HG02798 (cell line): ENCODE data around the gene PTPRN2.

ENCODE experiments used
- ATAC-seq: cut with Tn5 transposase; IDR thresholded peaks from one replicate; pipeline ENCODE4 v1.9.1; 2021; ENCODE audit warnings: mild to moderate bottlenecking; ENCODE audit not compliant: unreplicated experiment, poor library complexity

PTPRN2 gene

GRCh38 chr7:158498443-158499081, 89.1 kb downstream of the PTPRN2 start:
- no peak for ATAC-seq

GRCh38 chr7:158497627-158498026, 90.0 kb downstream of the PTPRN2 start:
- ATAC-seq = no peak

- ATAC-seq = no peak
Measured at GRCh38 chr7:158495786-158496185, 91.8 kb downstream of the PTPRN2 start.

GRCh38 chr7:158495216-158495615, 92.4 kb downstream of the PTPRN2 start:
- no peak for ATAC-seq

GRCh38 chr7:158494643-158495042, 93.0 kb downstream of the PTPRN2 start:
- ATAC-seq = no peak

- no peak for ATAC-seq
Measured at GRCh38 chr7:158494162-158494586, 93.4 kb downstream of the PTPRN2 start.

GRCh38 chr7:158492367-158492764, 95.3 kb downstream of the PTPRN2 start:
- no peak for ATAC-seq

GRCh38 chr7:158491094-158491493, 96.5 kb downstream of the PTPRN2 start:
- ATAC-seq = no peak

GRCh38 chr7:158490171-158490782, 97.3 kb downstream of the PTPRN2 start:
- no peak for ATAC-seq

GRCh38 chr7:158489462-158490155, 98.0 kb downstream of the PTPRN2 start:
- no peak for ATAC-seq

GRCh38 chr7:158488181-158488971, 99.2 kb downstream of the PTPRN2 start:
- no peak for ATAC-seq

- ATAC-seq = no peak
Measured at GRCh38 chr7:158487631-158488151, 99.9 kb downstream of the PTPRN2 start.

GRCh38 chr7:158486919-158487318, 100.7 kb downstream of the PTPRN2 start:
- ATAC-seq = no peak

GRCh38 chr7:158484801-158485531, 102.7 kb downstream of the PTPRN2 start:
- no peak for ATAC-seq

GRCh38 chr7:158482480-158482879, 105.1 kb downstream of the PTPRN2 start:
- ATAC-seq = no peak

GRCh38 chr7:158479664-158480025, 108.0 kb downstream of the PTPRN2 start:
- no peak for ATAC-seq

GRCh38 chr7:158479021-158479663, 108.5 kb downstream of the PTPRN2 start:
- no peak for ATAC-seq

- ATAC-seq = no peak
Measured at GRCh38 chr7:158477866-158478265, 109.8 kb downstream of the PTPRN2 start.

- ATAC-seq = no peak
Measured at GRCh38 chr7:158476331-158476932, 111.2 kb downstream of the PTPRN2 start.
